ACC112 (cell line): ENCODE measurements around the gene CRELD1.
"Not testable (repeated sequence)": the region's sequence is repeated elsewhere in the genome, so short reads cannot be mapped to it uniquely, and the experiment has no call there.

Experiments used
- H2AFZ ChIP-seq: fragments of 200-600 bp; sonication (generic); one replicate; pipeline ENCODE4 v1.6.0; 2017; ENCODE audit warnings: antibody characterized with exemption, low read length; ENCODE audit not compliant: unreplicated experiment
- H3K27ac ChIP-seq: fragments of 200-600 bp; sonication (generic); 2 replicates; pipeline ENCODE4 v1.5.1; 2014; ENCODE audit warnings: low read depth, mild to moderate bottlenecking, antibody characterized with exemption, low read length, moderate library complexity
- H3K27me3 ChIP-seq: fragments of 200-600 bp; sonication (generic); 2 replicates; pipeline ENCODE4 v1.6.1; 2014; ENCODE audit warnings: mild to moderate bottlenecking, antibody characterized with exemption, low read length, moderate library complexity, mixed read lengths; ENCODE audit not compliant: insufficient read depth
- H3K36me3 ChIP-seq: fragments of 200-600 bp; sonication (generic); 2 replicates; pipeline ENCODE4 v1.6.1; 2016; ENCODE audit warnings: mild to moderate bottlenecking, antibody characterized with exemption, low read length, moderate library complexity, mixed read lengths; ENCODE audit not compliant: insufficient read depth
- H3K4me1 ChIP-seq: fragments of 200-600 bp; sonication (generic); one replicate; pipeline ENCODE4 v1.6.1; 2016; ENCODE audit warnings: low read length, mixed read lengths; ENCODE audit not compliant: insufficient read depth, unreplicated experiment, control insufficient read depth
- H3K4me3 ChIP-seq: fragments of 200-600 bp; sonication (generic); 2 replicates; pipeline ENCODE4 v1.5.1; 2014; ENCODE audit warnings: mild to moderate bottlenecking, low read depth, low read length
- H3K79me2 ChIP-seq: fragments of 200-600 bp; sonication (generic); one replicate; pipeline ENCODE4 v1.6.0; 2016; ENCODE audit warnings: low read length; ENCODE audit not compliant: control insufficient read depth, unreplicated experiment, insufficient read depth

CRELD1 gene

DNA sequence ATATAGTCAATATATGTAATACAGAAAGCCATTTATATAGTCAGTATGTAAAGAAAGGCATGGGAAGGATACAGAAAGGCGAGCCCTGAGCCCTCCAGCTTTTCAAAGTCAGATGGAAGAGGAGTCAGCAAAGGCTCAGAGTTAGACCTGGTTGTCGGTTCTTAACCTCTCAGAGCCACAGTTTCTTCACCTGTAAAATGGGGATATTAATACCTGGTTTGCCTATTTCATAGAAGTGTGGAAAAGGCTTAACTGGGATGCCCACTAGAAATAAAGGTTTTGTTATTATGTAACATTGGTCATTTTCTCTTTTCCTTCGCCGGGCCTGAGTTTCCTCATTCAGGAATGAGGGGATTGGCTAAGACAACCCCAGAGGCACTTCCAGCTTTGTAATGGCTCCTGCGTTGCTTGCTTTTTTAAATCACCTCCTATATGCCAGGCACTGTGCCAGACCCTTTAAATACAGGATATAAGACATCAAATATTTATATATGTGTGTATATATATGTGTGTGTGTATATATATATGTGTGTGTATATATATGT is 2.4 kb downstream of the CRELD1 start:
- Histone ChIP-seq H3K79me2 (no peaks in the 10 kb centered on the region), H3K27ac (no peak overlapping the region), H3K4me1 (peaks cover 11% of the 10 kb centered on the region), H3K27me3 (no peaks in the 10 kb centered on the region), H3K4me3 (no peak overlapping the region), H2AFZ (no peak overlapping the region), H3K36me3 (0 out of 2 replicates have a peak, but pooled peaks cover 4% of the 10 kb centered on the region)

GRCh38 chr3:9937486-9938238 is 4.0 kb downstream of the CRELD1 start:
- Histone ChIP-seq H3K27ac (no peak overlapping the region), H3K36me3 (0 out of 2 replicates have a peak, but pooled peaks cover 4% of the 10 kb centered on the region), H3K79me2 (no peaks in the 10 kb centered on the region), H3K4me1 (peaks cover 8% of the 10 kb centered on the region), H3K4me3 (no peak overlapping the region), H2AFZ (no peak overlapping the region), H3K27me3 (no peaks in the 10 kb centered on the region)

- no peaks in the 10 kb centered on the region for H3K79me2 ChIP-seq
- H3K36me3 ChIP-seq = 0 out of 2 replicates have a peak, but pooled peaks cover 4% of the 10 kb centered on the region
- no peaks in the 10 kb centered on the region for H3K27me3 ChIP-seq
- H3K4me3 ChIP-seq = no peak overlapping the region
- no peak overlapping the region for H3K27ac ChIP-seq
- H2AFZ ChIP-seq = no peak overlapping the region
- peaks cover 8% of the 10 kb centered on the region for H3K4me1 ChIP-seq
These were observed 5.3 kb downstream of the CRELD1 start for GRCh38 chr3:9938966-9939365.

- not testable (repeated sequence) for H3K4me3 ChIP-seq, H2AFZ ChIP-seq, H3K79me2 ChIP-seq, H3K27me3 ChIP-seq, H3K4me1 ChIP-seq, H3K27ac ChIP-seq, H3K36me3 ChIP-seq
These were observed 6.3 kb downstream of the CRELD1 start for GRCh38 chr3:9939906-9940305.

GRCh38 chr3:9940746-9941145 is 7.1 kb downstream of the CRELD1 start:
- Histone ChIP-seq H2AFZ (no peak overlapping the region), H3K36me3 (0 out of 2 replicates have a peak, but pooled peaks cover 4% of the 10 kb centered on the region), H3K27me3 (no peaks in the 10 kb centered on the region), H3K4me1 (no peaks in the 10 kb centered on the region), H3K4me3 (no peak overlapping the region), H3K27ac (no peak overlapping the region), H3K79me2 (no peaks in the 10 kb centered on the region)

GRCh38 chr3:9942164-9942563 is 8.5 kb downstream of the CRELD1 start:
- no peaks in the 10 kb centered on the region for H3K27me3 ChIP-seq
- H3K4me1 ChIP-seq = no peaks in the 10 kb centered on the region
- H3K36me3 ChIP-seq = no peaks in the 10 kb centered on the region
- H3K79me2 ChIP-seq = no peaks in the 10 kb centered on the region
- no peak overlapping the region for H2AFZ ChIP-seq
- H3K4me3 ChIP-seq = no peak overlapping the region
- no peak overlapping the region for H3K27ac ChIP-seq

- Histone ChIP-seq H3K27ac (no peak overlapping the region), H3K4me3 (no peak overlapping the region), H3K4me1 (peaks cover 6% of the 10 kb centered on the region), H2AFZ (no peak overlapping the region), H3K27me3 (no peaks in the 10 kb centered on the region), H3K79me2 (no peaks in the 10 kb centered on the region), H3K36me3 (no peaks in the 10 kb centered on the region)
These were observed 9.5 kb downstream of the CRELD1 start for GRCh38 chr3:9942934-9943690.

DNA sequence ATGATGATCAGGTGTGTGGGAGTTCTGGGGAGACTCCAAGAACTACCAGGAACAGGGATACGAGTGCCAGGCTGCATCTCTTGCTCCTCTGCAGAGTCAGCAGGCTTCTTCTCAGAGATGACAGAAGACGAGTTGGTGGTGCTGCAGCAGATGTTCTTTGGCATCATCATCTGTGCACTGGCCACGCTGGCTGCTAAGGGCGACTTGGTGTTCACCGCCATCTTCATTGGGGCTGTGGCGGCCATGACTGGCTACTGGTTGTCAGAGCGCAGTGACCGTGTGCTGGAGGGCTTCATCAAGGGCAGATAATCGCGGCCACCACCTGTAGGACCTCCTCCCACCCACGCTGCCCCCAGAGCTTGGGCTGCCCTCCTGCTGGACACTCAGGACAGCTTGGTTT is 10.6 kb downstream of the CRELD1 start:
- no peak overlapping the region for H3K27ac ChIP-seq
- H3K36me3 ChIP-seq = no peaks in the 10 kb centered on the region
- peaks cover 6% of the 10 kb centered on the region for H3K4me1 ChIP-seq
- H3K4me3 ChIP-seq = no peak overlapping the region
- H3K79me2 ChIP-seq = no peaks in the 10 kb centered on the region
- H3K27me3 ChIP-seq = no peaks in the 10 kb centered on the region
- no peak overlapping the region for H2AFZ ChIP-seq

DNA sequence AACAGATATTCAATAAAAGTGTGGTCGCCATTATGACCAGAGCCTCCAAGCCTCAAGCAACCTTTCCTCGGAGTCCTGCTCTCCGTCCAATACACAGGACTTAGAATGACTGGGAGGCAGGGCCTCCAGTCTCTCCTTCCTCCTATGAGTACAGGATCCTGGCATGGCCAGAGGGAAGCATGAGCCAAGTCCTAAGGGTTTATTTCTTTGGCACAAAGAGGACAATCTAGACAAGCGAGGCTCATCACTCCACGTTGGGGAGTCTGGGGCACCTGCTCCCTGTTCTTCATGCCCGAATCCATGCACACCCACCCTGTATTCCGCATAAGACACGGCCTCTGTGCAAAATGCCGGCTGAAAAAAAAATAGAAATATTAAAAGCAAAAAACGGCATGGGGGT is 11.7 kb downstream of the CRELD1 start:
- H2AFZ ChIP-seq = no peak overlapping the region
- H3K36me3 ChIP-seq = no peaks in the 10 kb centered on the region
- no peaks in the 10 kb centered on the region for H3K27me3 ChIP-seq
- no peaks in the 10 kb centered on the region for H3K79me2 ChIP-seq
- no peak overlapping the region for H3K27ac ChIP-seq
- peaks cover 6% of the 10 kb centered on the region for H3K4me1 ChIP-seq
- H3K4me3 ChIP-seq = peak overlapping the region; percentile 86

GRCh38 chr3:9946112-9947024 is 12.7 kb downstream of the CRELD1 start:
- H3K27ac ChIP-seq = peak overlapping the region; percentile 48
- H3K4me3 ChIP-seq = peak overlapping the region; percentile 86
- H2AFZ ChIP-seq = peak overlapping the region; percentile 82

More at GRCh38 chr3:9946112-9947024, 12.7 kb downstream of the CRELD1 start:
- Histone ChIP-seq H3K36me3 (no peaks in the 10 kb centered on the region), H3K4me1 (peaks cover 6% of the 10 kb centered on the region), H3K79me2 (no peaks in the 10 kb centered on the region), H3K27me3 (no peaks in the 10 kb centered on the region)
